SIG-M5 (cell line): ENCODE results near the gene U2AF1.
"Not testable (repeated sequence)": the region's sequence is repeated elsewhere in the genome, so short reads cannot be mapped to it uniquely, and the experiment has no call there.

Experiments
- DNase-seq: peaks from one replicate; lab custom pipeline; 2025; lab: John Stamatoyannopoulos, UW

The U2AF1 gene

GRCh38 chr21:43106965-43107793 lies at the start of gene U2AF1:
Gene U2AF1, minus strand, starts transcription at chr21:43107570. Its CDS starts 76 bp downstream, at chr21:43107494.
- DNase-seq: not testable (repeated sequence)

- DNase-seq: not testable (repeated sequence)
These were observed 46.2 kb upstream of the U2AF1 start for GRCh38 chr21:43153601-43154000.

GRCh38 chr21:43149344-43149743 lies 42.0 kb upstream of the U2AF1 start:
- DNase-seq: not testable (repeated sequence)

- not testable (repeated sequence) for DNase-seq
These were observed 40.6 kb upstream of the U2AF1 start for GRCh38 chr21:43147999-43148398.

- DNase-seq: not testable (repeated sequence)
These were observed 39.3 kb upstream of the U2AF1 start for GRCh38 chr21:43146637-43147036.

GRCh38 chr21:43141407-43141806 lies 34.0 kb upstream of the U2AF1 start:
- not testable (repeated sequence) for DNase-seq

GRCh38 chr21:43138944-43139343 lies 31.6 kb upstream of the U2AF1 start:
- DNase-seq: not testable (repeated sequence)

GRCh38 chr21:43134520-43134919 lies 27.1 kb upstream of the U2AF1 start:
- DNase-seq: not testable (repeated sequence)

GRCh38 chr21:43130094-43130493 lies 22.7 kb upstream of the U2AF1 start:
- DNase-seq: not testable (repeated sequence)

GRCh38 chr21:43115956-43116355 lies 8.6 kb upstream of the U2AF1 start:
- not testable (repeated sequence) for DNase-seq

- not testable (repeated sequence) for DNase-seq
These were observed 7.1 kb upstream of the U2AF1 start for GRCh38 chr21:43114483-43114882.

- DNase-seq: not testable (repeated sequence)
These were observed 1.6 kb upstream of the U2AF1 start for GRCh38 chr21:43109006-43109405.

GRCh38 chr21:43108177-43108576 lies 807 bp upstream of the U2AF1 start:
- not testable (repeated sequence) for DNase-seq

- not testable (repeated sequence) for DNase-seq
These were observed 396 bp upstream of the U2AF1 start for GRCh38 chr21:43107794-43108137.

- not testable (repeated sequence) for DNase-seq
These were observed 2.7 kb downstream of the U2AF1 start for GRCh38 chr21:43104642-43105041.

GRCh38 chr21:43102281-43102680 lies 5.1 kb downstream of the U2AF1 start:
- not testable (repeated sequence) for DNase-seq

GRCh38 chr21:43101676-43102075 lies 5.7 kb downstream of the U2AF1 start:
- not testable (repeated sequence) for DNase-seq

- not testable (repeated sequence) for DNase-seq
These were observed 6.4 kb downstream of the U2AF1 start for GRCh38 chr21:43101000-43101399.

GRCh38 chr21:43091979-43092614 lies 15.3 kb downstream of the U2AF1 start:
- DNase-seq: not testable (repeated sequence)

GRCh38 chr21:43090947-43091346 lies 16.4 kb downstream of the U2AF1 start:
- DNase-seq: not testable (repeated sequence)

- DNase-seq: not testable (repeated sequence)
These were observed 17.9 kb downstream of the U2AF1 start for GRCh38 chr21:43089463-43089862.

GRCh38 chr21:43082587-43083300 lies 24.6 kb downstream of the U2AF1 start:
- not testable (repeated sequence) for DNase-seq
